ENCODE data around the gene DAB1. TPM values are rescaled to one million over a fixed set of nuclear protein-coding genes. Genes with fewer than 3 reads are reported as not detected.

DAB1 gene
- total and polyA plus RNA-seq, 2 of the 8 experiments (the other 6 are each of a cell fraction or from before 2014, with no cell fraction given) = 4.4 to 11.8 TPM

DNA sequence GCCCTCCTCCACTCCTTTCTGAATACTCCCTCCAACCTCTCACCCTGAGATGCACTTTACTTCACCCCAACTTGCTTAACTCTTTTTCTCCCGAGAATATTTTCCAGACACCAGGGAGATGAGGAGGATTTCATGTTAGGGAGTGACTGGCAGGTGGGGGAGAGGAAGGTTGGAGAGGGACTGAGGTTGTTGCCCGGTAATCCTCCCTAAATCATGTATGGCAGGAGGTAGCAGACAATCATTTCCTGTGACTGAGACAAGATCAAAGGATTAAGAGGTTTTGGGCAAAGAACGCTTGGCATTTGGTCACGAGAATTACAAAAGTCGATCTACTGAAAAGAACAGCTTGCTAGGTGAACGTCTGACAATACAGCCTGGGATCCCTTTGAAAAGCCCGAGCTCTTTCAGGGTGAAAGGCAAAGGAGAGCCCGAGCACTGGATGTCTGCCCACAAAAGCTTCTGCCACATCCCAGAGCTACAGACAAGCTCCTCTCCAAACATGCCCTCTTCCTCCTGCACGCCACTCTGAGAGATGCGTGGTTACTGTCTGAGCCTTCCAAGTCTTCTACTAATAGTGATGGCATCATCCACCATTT is 154.1 kb downstream of the DAB1 start:
- WGBS, 2 experiments (ENCODE audit: extremely low coverage in 1 of 2, insufficient coverage in 1 of 2, insufficient read length in 1 of 2, insufficient replicate concordance in 2 of 2, low coverage in 1 of 2, low lambda C conversion rate in 2 of 2, missing lambda C conversion rate in 1 of 2) = 71% methylated on average over 10 of the region's 10 CpGs; no CpG with 5 or more reads in 1 of the 2 experiments
- Histone ChIP-seq H2BK20ac (ENCODE audit: low read length) (no peak overlapping the region), H3K4me1 (replicated peaks in 1 of 4; ENCODE audit: control insufficient read depth in 3 of 4, insufficient read depth in 4 of 4, low read length in 3 of 4) (peaks cover 0 to 4% (median 2%) of the 10 kb centered on the region in 4 experiments; a peak in 3 of 7 replicates), H3K27ac (ENCODE audit: low read depth, low read length) (no peak overlapping the region), H2BK5ac (ENCODE audit: low read depth, low read length) (no peak overlapping the region), H3K4ac (replicated peaks; ENCODE audit: insufficient read length, low read depth, low read length) (no peak overlapping the region), H3K4me3 (ENCODE audit: extremely low read depth in 1 of 4, insufficient read depth in 2 of 4, low read depth in 3 of 4, low read length in 4 of 4) (no peak overlapping the region), H2BK120ac (replicated peaks; ENCODE audit: low read depth, low read length) (no peak overlapping the region), H3K9ac (replicated peaks in 1 of 4; ENCODE audit: extremely low read depth in 1 of 4, low read depth in 3 of 4, low read length in 3 of 4) (no peak overlapping the region), H2BK15ac (ENCODE audit: low read length) (no peak overlapping the region), H3K23ac (ENCODE audit: insufficient read length) (no peak overlapping the region), H4K5ac (ENCODE audit: insufficient read length, low read depth, low read length) (no peak overlapping the region), H3K4me2 (ENCODE audit: insufficient read depth in 1 of 2, low read depth in 2 of 2, low read length in 2 of 2) (no peak overlapping the region), H3K18ac (ENCODE audit: extremely low read depth, low read length) (no peak overlapping the region), H2BK12ac (ENCODE audit: low read depth, low read length) (no peak overlapping the region), H3K27me3 (replicated peaks in 1 of 4; ENCODE audit: control insufficient read depth in 3 of 4, extremely low read depth in 1 of 4, insufficient read depth in 3 of 4, low read length in 3 of 4) (no peaks in the 10 kb centered on the region), H3K56ac (replicated peaks; ENCODE audit: insufficient read length, low read depth, low read length) (no peak overlapping the region), H3K14ac (ENCODE audit: insufficient read length) (no peak overlapping the region), H4K20me1 (replicated peaks in 1 of 2; ENCODE audit: control insufficient read depth in 1 of 2, insufficient read depth in 2 of 2, low read length in 2 of 2) (no peaks in the 10 kb centered on the region), H4K91ac (replicated peaks; ENCODE audit: insufficient read length, low read length) (no peak overlapping the region), H2AFZ (ENCODE audit: low read length) (no peak overlapping the region), H2AK5ac (ENCODE audit: low read depth, low read length) (no peak overlapping the region), H3K36me3 (ENCODE audit: control insufficient read depth in 2 of 4, insufficient read depth in 4 of 4, low read length in 3 of 4) (no peaks in the 10 kb centered on the region), H3K23me2 (ENCODE audit: low read depth, low read length) (no peaks in the 10 kb centered on the region), H3K79me2 (ENCODE audit: control insufficient read depth in 1 of 2, insufficient read depth in 2 of 2, low read length in 2 of 2) (no peaks in the 10 kb centered on the region), H3K79me1 (ENCODE audit: low read depth, low read length) (no peaks in the 10 kb centered on the region), H3K9me3 (ENCODE audit: insufficient read depth in 2 of 2, low read depth in 1 of 2, low read length in 1 of 2) (no peaks in the 10 kb centered on the region), H4K8ac (ENCODE audit: extremely low read depth, insufficient read depth, low read length) (no peak overlapping the region)
- DNase-seq (ENCODE audit: low read depth in 1 of 2, low spot score in 2 of 2) (no peak), FAIRE-seq (no peak)
- ChIA-PET CTCF (ENCODE audit: partially characterized antibody) (interaction anchor here (0.7 to 1.5 kb wide), 4 partner anchors 8 to 223 kb away, joined by 3 read pairs; no protein-coding TSS in a partner anchor), POLR2A (ENCODE audit: partially characterized antibody) (interaction anchor here (1.3 kb wide), 1 partner anchor 9 kb away, joined by 4 read pairs; no protein-coding TSS in a partner anchor)
- no peak for TF ChIP-seq RAD21 (IDR thresholded peaks at IDR 0.05 in 1 of 2, conservative IDR thresholded peaks at IDR 0.05 in 1 of 2; ENCODE audit: low read depth in 2 of 2, low read length in 2 of 2)
- no peak for TF ChIP-seq RXRA (IDR thresholded peaks at IDR 0.05; ENCODE audit: insufficient read depth, low read depth, low read length)

All from H1 (cell line).